ENCODE measurements around the gene TM9SF4.

The TM9SF4 gene

DNA sequence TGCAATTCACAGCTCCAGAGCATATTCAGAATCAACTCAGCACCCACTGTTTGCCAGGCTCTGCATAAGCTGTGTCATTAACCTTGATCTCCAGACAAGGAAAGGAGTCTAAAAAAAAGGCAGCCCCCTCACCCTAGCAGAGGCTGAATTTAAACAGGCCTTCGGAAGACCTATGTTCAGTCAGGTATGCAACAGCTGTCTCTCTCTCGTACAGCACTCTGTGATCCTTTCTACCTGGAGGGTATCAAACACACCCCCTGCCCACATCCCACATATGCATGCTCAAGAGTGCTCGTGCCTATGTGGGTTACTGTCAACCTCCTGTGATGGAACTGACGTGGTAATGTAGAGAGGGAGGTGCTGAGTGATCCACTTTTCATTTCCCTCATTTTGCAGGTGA, 89.5 kb downstream of the TM9SF4 start:
- Histone ChIP-seq H3K4me3 (ENCODE audit: low read depth, low read length) (no peak overlapping the region), H3K4me1 (ENCODE audit: control insufficient read depth, insufficient read depth, low read length) (no peaks in the 10 kb centered on the region), H3K9me3 (ENCODE audit: control insufficient read depth, insufficient read depth, low read depth, low read length) (no peaks in the 10 kb centered on the region), H3K36me3 (ENCODE audit: control insufficient read depth in 2 of 2, insufficient read depth in 1 of 2, low read length in 2 of 2) (peaks cover 30 to 97% of the 10 kb centered on the region in 2 experiments), H3K27ac (ENCODE audit: extremely low read depth, low read depth, low read length) (no peak overlapping the region)
- ChIA-PET POLR2A (no interaction called here), CTCF (no interaction called here)
- no peak for TF ChIP-seq IKZF3 (tag by site-specific recombination; IDR thresholded peaks at IDR 0.05)
- no peak for TF ChIP-seq SP2 (tag by site-specific recombination; IDR thresholded peaks at IDR 0.05)
- no peak for TF ChIP-seq ZNF239 (tag by site-specific recombination; IDR thresholded peaks at IDR 0.05)
- TF ChIP-seq HOXC10 (CRISPR knock-in tag; IDR thresholded peaks at IDR 0.05), result no peak
- TF ChIP-seq ZNF585B (tag by site-specific recombination; IDR thresholded peaks at IDR 0.05), result no peak
- TF ChIP-seq KLF1 (tag by site-specific recombination; IDR thresholded peaks at IDR 0.05), result no peak
- TF ChIP-seq, protein P1, sequence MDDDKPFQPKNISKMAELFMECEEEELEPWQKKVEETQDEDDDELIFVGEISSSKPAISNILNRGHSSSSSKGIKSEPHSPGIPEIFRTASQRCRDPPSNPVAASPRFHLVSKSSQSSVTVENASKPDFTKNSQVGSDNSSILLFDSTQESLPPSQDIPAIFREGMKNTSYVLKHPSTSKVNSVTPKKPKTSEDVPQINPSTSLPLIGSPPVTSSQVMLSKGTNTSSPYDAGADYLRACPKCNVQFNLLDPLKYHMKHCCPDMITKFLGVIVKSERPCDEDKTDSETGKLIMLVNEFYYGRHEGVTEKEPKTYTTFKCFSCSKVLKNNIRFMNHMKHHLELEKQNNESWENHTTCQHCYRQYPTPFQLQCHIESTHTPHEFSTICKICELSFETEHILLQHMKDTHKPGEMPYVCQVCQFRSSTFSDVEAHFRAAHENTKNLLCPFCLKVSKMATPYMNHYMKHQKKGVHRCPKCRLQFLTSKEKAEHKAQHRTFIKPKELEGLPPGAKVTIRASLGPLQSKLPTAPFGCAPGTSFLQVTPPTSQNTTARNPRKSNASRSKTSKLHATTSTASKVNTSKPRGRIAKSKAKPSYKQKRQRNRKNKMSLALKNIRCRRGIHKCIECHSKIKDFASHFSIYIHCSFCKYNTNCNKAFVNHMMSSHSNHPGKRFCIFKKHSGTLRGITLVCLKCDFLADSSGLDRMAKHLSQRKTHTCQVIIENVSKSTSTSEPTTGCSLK (tag by site-specific recombination; IDR thresholded peaks at IDR 0.05), result no peak
- no peak for TF ChIP-seq RBAK (tag by site-specific recombination; IDR thresholded peaks at IDR 0.05)
- TF ChIP-seq MYNN (tag by site-specific recombination; IDR thresholded peaks at IDR 0.05; ENCODE audit: borderline replicate concordance), result no peak
- TF ChIP-seq ZNF211 (tag by site-specific recombination; IDR thresholded peaks at IDR 0.05; ENCODE audit: low read depth), result no peak
- TF ChIP-seq ZNF292 (tag by site-specific recombination; IDR thresholded peaks at IDR 0.05; ENCODE audit: borderline replicate concordance, low read depth), result no peak
- TF ChIP-seq ZNF776 (tag by site-specific recombination; IDR thresholded peaks at IDR 0.05; ENCODE audit: borderline replicate concordance), result no peak
- TF ChIP-seq, protein P2, sequence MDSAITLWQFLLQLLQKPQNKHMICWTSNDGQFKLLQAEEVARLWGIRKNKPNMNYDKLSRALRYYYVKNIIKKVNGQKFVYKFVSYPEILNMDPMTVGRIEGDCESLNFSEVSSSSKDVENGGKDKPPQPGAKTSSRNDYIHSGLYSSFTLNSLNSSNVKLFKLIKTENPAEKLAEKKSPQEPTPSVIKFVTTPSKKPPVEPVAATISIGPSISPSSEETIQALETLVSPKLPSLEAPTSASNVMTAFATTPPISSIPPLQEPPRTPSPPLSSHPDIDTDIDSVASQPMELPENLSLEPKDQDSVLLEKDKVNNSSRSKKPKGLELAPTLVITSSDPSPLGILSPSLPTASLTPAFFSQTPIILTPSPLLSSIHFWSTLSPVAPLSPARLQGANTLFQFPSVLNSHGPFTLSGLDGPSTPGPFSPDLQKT (IDR thresholded peaks at IDR 0.05; ENCODE audit: borderline replicate concordance, low read depth, low read length), result no peak
- TF ChIP-seq ZEB2 (tag by site-specific recombination; IDR thresholded peaks at IDR 0.05), result no peak
- TF ChIP-seq ZNF138 (tag by site-specific recombination; IDR thresholded peaks at IDR 0.05; ENCODE audit: borderline replicate concordance), result no peak

DNA sequence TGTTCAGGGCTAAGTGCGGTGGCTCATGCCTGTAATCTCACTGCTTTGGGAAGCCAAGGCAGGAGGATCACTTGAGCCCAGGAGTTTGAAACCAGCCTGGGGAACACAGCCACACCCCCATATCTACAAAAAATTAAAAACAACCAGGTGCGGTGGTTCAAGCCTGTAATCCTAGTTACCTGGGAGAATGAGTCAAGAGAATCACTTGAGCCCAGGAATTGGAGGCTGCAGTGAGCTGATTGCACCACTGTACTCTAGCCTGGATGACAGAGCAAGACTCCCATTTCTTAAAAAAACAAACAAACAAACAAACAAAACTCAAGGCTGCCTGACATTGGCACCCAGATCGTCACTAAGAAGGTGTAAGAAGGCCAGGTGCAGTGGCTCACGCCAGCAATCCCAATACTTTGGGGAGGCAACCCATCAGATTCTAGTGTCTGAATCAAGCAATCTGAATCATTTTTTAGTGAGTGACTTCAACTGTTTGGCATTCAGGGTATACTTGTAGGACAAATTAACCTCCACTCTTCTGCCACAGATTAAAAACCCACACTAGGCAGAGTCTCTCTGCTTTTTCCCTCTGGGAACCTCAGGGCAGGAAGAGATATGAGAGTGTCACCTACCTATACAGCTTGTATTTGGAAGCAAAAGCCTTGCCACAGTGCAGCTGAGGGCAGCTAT, 91.9 kb downstream of the TM9SF4 start:
- H3K36me3 ChIP-seq (ENCODE audit: control insufficient read depth in 2 of 2, insufficient read depth in 1 of 2, low read length in 2 of 2), result peaks cover 30 to 92% of the 10 kb centered on the region in 2 experiments
- CTCF ChIA-PET, result no interaction called here

DNA sequence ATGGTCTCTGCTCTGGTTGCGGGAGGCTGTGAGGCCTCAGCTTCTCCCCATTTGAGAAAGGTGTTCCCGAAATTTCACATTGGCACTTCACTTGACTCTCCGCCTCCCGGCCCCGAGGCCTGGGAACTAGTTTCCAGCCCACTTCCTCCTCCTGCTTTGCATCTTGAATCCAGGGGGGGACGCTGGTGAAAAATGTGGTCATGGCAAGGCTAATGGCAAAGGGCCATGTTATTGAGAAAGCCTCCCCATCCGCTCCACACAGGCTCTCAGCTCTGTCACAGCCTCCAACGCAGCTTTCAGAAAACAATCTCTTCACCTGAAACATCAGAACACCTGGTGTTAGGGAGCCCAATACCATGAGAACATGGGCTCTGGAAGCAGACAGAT, 92.5 kb downstream of the TM9SF4 start:
- ChIA-PET POLR2A (no interaction called here), CTCF (no interaction called here)
- Histone ChIP-seq H3K4me1 (ENCODE audit: control insufficient read depth, insufficient read depth, low read length) (peaks cover 6% of the 10 kb centered on the region; the same call in 1 of the 2 replicates), H3K4me3 (ENCODE audit: low read depth, low read length) (no peak overlapping the region), H3K9me3 (ENCODE audit: control insufficient read depth, insufficient read depth, low read depth, low read length) (no peaks in the 10 kb centered on the region), H3K36me3 (ENCODE audit: control insufficient read depth in 2 of 2, insufficient read depth in 1 of 2, low read length in 2 of 2) (peaks cover 30 to 86% of the 10 kb centered on the region in 2 experiments), H3K27ac (ENCODE audit: extremely low read depth, low read depth, low read length) (no peak overlapping the region)
- peak; percentile 38; the same call in 1 of the 2 replicates for TF ChIP-seq ZNF394 (tag by site-specific recombination; IDR thresholded peaks at IDR 0.05; ENCODE audit: borderline replicate concordance)
- TF ChIP-seq, protein P3, sequence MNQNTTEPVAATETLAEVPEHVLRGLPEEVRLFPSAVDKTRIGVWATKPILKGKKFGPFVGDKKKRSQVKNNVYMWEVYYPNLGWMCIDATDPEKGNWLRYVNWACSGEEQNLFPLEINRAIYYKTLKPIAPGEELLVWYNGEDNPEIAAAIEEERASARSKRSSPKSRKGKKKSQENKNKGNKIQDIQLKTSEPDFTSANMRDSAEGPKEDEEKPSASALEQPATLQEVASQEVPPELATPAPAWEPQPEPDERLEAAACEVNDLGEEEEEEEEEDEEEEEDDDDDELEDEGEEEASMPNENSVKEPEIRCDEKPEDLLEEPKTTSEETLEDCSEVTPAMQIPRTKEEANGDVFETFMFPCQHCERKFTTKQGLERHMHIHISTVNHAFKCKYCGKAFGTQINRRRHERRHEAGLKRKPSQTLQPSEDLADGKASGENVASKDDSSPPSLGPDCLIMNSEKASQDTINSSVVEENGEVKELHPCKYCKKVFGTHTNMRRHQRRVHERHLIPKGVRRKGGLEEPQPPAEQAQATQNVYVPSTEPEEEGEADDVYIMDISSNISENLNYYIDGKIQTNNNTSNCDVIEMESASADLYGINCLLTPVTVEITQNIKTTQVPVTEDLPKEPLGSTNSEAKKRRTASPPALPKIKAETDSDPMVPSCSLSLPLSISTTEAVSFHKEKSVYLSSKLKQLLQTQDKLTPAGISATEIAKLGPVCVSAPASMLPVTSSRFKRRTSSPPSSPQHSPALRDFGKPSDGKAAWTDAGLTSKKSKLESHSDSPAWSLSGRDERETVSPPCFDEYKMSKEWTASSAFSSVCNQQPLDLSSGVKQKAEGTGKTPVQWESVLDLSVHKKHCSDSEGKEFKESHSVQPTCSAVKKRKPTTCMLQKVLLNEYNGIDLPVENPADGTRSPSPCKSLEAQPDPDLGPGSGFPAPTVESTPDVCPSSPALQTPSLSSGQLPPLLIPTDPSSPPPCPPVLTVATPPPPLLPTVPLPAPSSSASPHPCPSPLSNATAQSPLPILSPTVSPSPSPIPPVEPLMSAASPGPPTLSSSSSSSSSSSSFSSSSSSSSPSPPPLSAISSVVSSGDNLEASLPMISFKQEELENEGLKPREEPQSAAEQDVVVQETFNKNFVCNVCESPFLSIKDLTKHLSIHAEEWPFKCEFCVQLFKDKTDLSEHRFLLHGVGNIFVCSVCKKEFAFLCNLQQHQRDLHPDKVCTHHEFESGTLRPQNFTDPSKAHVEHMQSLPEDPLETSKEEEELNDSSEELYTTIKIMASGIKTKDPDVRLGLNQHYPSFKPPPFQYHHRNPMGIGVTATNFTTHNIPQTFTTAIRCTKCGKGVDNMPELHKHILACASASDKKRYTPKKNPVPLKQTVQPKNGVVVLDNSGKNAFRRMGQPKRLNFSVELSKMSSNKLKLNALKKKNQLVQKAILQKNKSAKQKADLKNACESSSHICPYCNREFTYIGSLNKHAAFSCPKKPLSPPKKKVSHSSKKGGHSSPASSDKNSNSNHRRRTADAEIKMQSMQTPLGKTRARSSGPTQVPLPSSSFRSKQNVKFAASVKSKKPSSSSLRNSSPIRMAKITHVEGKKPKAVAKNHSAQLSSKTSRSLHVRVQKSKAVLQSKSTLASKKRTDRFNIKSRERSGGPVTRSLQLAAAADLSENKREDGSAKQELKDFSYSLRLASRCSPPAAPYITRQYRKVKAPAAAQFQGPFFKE (tag by site-specific recombination; IDR thresholded peaks at IDR 0.05; ENCODE audit: borderline replicate concordance), result no peak

More for the DNA sequence above, 91.9 kb downstream of the TM9SF4 start:
- Histone ChIP-seq H3K27ac (ENCODE audit: extremely low read depth, low read depth, low read length) (no peak overlapping the region), H3K9me3 (ENCODE audit: control insufficient read depth, insufficient read depth, low read depth, low read length) (no peaks in the 10 kb centered on the region), H3K4me3 (ENCODE audit: low read depth, low read length) (no peak overlapping the region), H3K4me1 (ENCODE audit: control insufficient read depth, insufficient read depth, low read length) (peaks cover 6% of the 10 kb centered on the region; the same call in 1 of the 2 replicates)
- no peak for TF ChIP-seq ZFP3 (tag by site-specific recombination; IDR thresholded peaks at IDR 0.05; ENCODE audit: low read depth)
- no peak for TF ChIP-seq ZNF785 (tag by site-specific recombination; IDR thresholded peaks at IDR 0.05)
- POLR2A ChIA-PET, result no interaction called here
